Stomach (tissue), 4 donors: ENCODE measurements around the gene SLC23A3.

Experiments
- EP300 ChIP-seq: sonication (generic); formaldehyde crosslinking; IDR thresholded peaks from one replicate; pipeline ENCODE4 v1.6.1; 2017; ENCODE audit warnings: antibody characterized with exemption
- POLR2A ChIP-seq, 4 donors: fragments of 450-650 bp; IDR thresholded peaks; one replicate each; pipeline ENCODE4 v1.6.1; 2016; ENCODE audit warnings: antibody characterized with exemption in 4 of 4, control low read depth in 2 of 4, mild to moderate bottlenecking in 1 of 4, moderate library complexity in 1 of 4
- POLR2AphosphoS5 ChIP-seq, 3 donors: sonication (generic); formaldehyde crosslinking; IDR thresholded peaks; one replicate each; pipeline ENCODE4 v1.6.1; 2016; ENCODE audit warnings: antibody characterized with exemption in 3 of 3
- TF ChIP-seq, protein P1 (sequence below), 7 experiments: fragments of 450-650 bp in 4 of 7; fragments of 200-600 bp in 3 of 7; sonication (generic) in 3 of 7; IDR thresholded peaks; one replicate each; pipeline ENCODE4 v1.5.1; 2016 to 2019; ENCODE audit warnings: antibody characterized with exemption in 7 of 7, control low read depth in 2 of 7, mild to moderate bottlenecking in 1 of 7

DNA sequence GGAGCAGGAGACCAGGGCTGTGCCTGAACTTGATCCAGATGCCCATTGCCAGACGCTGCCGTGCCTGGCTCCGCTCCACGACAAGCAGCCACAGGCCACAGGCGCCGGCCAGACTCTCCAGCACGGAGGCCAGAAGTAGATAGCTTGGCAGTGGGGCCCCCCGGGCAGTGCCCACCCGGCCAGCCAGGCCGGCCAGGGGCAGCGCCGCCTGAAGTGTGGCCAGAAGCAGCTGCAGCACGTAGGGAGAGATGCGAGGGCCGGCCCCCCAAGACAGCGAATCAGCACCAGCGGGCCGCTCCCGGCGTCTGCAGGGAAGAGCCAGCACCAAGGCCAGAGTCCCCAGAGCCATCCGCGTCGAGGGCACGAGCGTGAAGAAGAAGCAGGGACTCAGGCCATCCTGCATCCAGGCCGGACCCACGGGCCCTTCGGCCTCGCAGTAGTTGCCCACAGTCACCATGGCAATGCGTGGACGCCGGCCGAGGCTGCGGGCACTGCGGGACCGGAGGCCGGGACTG lies 48.4 kb upstream of the SLC23A3 start:
- TF ChIP-seq, protein P1, sequence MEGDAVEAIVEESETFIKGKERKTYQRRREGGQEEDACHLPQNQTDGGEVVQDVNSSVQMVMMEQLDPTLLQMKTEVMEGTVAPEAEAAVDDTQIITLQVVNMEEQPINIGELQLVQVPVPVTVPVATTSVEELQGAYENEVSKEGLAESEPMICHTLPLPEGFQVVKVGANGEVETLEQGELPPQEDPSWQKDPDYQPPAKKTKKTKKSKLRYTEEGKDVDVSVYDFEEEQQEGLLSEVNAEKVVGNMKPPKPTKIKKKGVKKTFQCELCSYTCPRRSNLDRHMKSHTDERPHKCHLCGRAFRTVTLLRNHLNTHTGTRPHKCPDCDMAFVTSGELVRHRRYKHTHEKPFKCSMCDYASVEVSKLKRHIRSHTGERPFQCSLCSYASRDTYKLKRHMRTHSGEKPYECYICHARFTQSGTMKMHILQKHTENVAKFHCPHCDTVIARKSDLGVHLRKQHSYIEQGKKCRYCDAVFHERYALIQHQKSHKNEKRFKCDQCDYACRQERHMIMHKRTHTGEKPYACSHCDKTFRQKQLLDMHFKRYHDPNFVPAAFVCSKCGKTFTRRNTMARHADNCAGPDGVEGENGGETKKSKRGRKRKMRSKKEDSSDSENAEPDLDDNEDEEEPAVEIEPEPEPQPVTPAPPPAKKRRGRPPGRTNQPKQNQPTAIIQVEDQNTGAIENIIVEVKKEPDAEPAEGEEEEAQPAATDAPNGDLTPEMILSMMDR (IDR thresholded peaks at IDR 0.05): no peak
- TF ChIP-seq EP300 (no peak), POLR2A (IDR thresholded peaks at IDR 0.05) (no peak), POLR2AphosphoS5 (IDR thresholded peaks at IDR 0.05) (no peak)
